HG03439 (cell line): ENCODE results near the gene RNF227.
A peak's percentile ranks its signal among the peaks of the same experiment; 100 is the strongest.

Source experiments
- ATAC-seq: cut with Tn5 transposase; IDR thresholded peaks from one replicate; pipeline ENCODE4 v1.9.1; 2021; ENCODE audit warnings: mild to moderate bottlenecking, moderate library complexity; ENCODE audit not compliant: unreplicated experiment

Gene RNF227

GRCh38 chr17:7889166-7889955 lies 26.7 kb downstream of the RNF227 start:
- no peak for ATAC-seq

GRCh38 chr17:7888184-7888920 lies 27.7 kb downstream of the RNF227 start, which contains the start of gene CHD3:
Gene CHD3 (plus strand): TSS chr17:7888789. CDS start chr17:7889001, 212 bp downstream.
- no peak for ATAC-seq

GRCh38 chr17:7887482-7888183 lies 28.5 kb downstream of the RNF227 start:
- peak; percentile 41 for ATAC-seq

- no peak for ATAC-seq
Observed at GRCh38 chr17:7887038-7887481, 29.0 kb downstream of the RNF227 start.

- ATAC-seq = no peak
Observed at GRCh38 chr17:7886227-7887037, 29.7 kb downstream of the RNF227 start.

GRCh38 chr17:7885367-7886226 lies 30.5 kb downstream of the RNF227 start:
- ATAC-seq = peak; percentile 47

- peak; percentile 10 for ATAC-seq
Observed at GRCh38 chr17:7884581-7885366, 31.3 kb downstream of the RNF227 start.

- no peak for ATAC-seq
Observed at GRCh38 chr17:7883781-7884386, 32.2 kb downstream of the RNF227 start.

- ATAC-seq = no peak
Observed at GRCh38 chr17:7882629-7883028, 33.5 kb downstream of the RNF227 start.

GRCh38 chr17:7882068-7882467 lies 34.0 kb downstream of the RNF227 start:
- no peak for ATAC-seq

GRCh38 chr17:7881276-7882054 lies 34.6 kb downstream of the RNF227 start:
- no peak for ATAC-seq

- no peak for ATAC-seq
Observed at GRCh38 chr17:7880076-7880868, 35.8 kb downstream of the RNF227 start.

GRCh38 chr17:7878234-7878633 lies 37.9 kb downstream of the RNF227 start:
- no peak for ATAC-seq

GRCh38 chr17:7875804-7876370 lies 40.2 kb downstream of the RNF227 start:
- no peak for ATAC-seq

GRCh38 chr17:7873051-7873450 lies 43.0 kb downstream of the RNF227 start:
- no peak for ATAC-seq

GRCh38 chr17:7867881-7868329 lies 48.2 kb downstream of the RNF227 start:
- no peak for ATAC-seq
